ENCODE data around the gene FOXJ3.
"Not testable (repeated sequence)": the region's sequence is repeated elsewhere in the genome, so short reads cannot be mapped to it uniquely, and the experiment has no call there.

Gene FOXJ3

GRCh38 chr1:42239555-42239954 lies 95.5 kb downstream of the FOXJ3 start:
- no peak for DNase-seq

GRCh38 chr1:42239041-42239440 lies 96.0 kb downstream of the FOXJ3 start:
- DNase-seq = no peak

- no peak for DNase-seq
Measured at GRCh38 chr1:42231253-42231652, 103.8 kb downstream of the FOXJ3 start.

- no peak for DNase-seq
Measured at GRCh38 chr1:42228938-42229337, 106.1 kb downstream of the FOXJ3 start.

GRCh38 chr1:42223036-42223435 lies 112.0 kb downstream of the FOXJ3 start:
- DNase-seq = no peak

- no peak for DNase-seq
Measured at GRCh38 chr1:42221952-42222606, 113.0 kb downstream of the FOXJ3 start.

GRCh38 chr1:42221456-42221855 lies 113.6 kb downstream of the FOXJ3 start:
- DNase-seq = no peak

- no peak for DNase-seq
Measured at GRCh38 chr1:42219627-42220026, 115.4 kb downstream of the FOXJ3 start.

GRCh38 chr1:42214447-42214871 lies 120.6 kb downstream of the FOXJ3 start:
- no peak for DNase-seq

GRCh38 chr1:42211224-42211623 lies 123.8 kb downstream of the FOXJ3 start:
- no peak for DNase-seq

GRCh38 chr1:42210421-42211133 lies 124.5 kb downstream of the FOXJ3 start:
- no peak for DNase-seq

- no peak for DNase-seq
Measured at GRCh38 chr1:42209526-42210251, 125.3 kb downstream of the FOXJ3 start.

GRCh38 chr1:42206930-42207329 lies 128.1 kb downstream of the FOXJ3 start:
- not testable (repeated sequence) for DNase-seq

- DNase-seq = no peak
Measured at GRCh38 chr1:42206164-42206563, 128.9 kb downstream of the FOXJ3 start.

- no peak for DNase-seq
Measured at GRCh38 chr1:42201986-42202385, 133.0 kb downstream of the FOXJ3 start.

- DNase-seq = no peak
Measured at GRCh38 chr1:42198251-42198650, 136.8 kb downstream of the FOXJ3 start.

GRCh38 chr1:42195841-42196240 lies 139.2 kb downstream of the FOXJ3 start:
- no peak for DNase-seq

- DNase-seq = no peak
Measured at GRCh38 chr1:42192106-42192505, 142.9 kb downstream of the FOXJ3 start.

GRCh38 chr1:42191319-42191718 lies 143.7 kb downstream of the FOXJ3 start:
- DNase-seq = no peak

- DNase-seq = no peak
Measured at GRCh38 chr1:42189931-42190853, 144.8 kb downstream of the FOXJ3 start.

- no peak for DNase-seq
Measured at GRCh38 chr1:42186152-42186551, 148.9 kb downstream of the FOXJ3 start.

- no peak for DNase-seq
Measured at GRCh38 chr1:42184616-42185015, 150.4 kb downstream of the FOXJ3 start.

- DNase-seq = no peak
Measured at GRCh38 chr1:42183957-42184268, 151.1 kb downstream of the FOXJ3 start.
